ENCODE measurements around the gene TMEM253. TPM values are rescaled to one million over a fixed set of nuclear protein-coding genes. Genes with fewer than 3 reads are reported as not detected.

Gene TMEM253
- total RNA-seq, 1 experiment from 2014 or later, result 0.24 TPM

DNA sequence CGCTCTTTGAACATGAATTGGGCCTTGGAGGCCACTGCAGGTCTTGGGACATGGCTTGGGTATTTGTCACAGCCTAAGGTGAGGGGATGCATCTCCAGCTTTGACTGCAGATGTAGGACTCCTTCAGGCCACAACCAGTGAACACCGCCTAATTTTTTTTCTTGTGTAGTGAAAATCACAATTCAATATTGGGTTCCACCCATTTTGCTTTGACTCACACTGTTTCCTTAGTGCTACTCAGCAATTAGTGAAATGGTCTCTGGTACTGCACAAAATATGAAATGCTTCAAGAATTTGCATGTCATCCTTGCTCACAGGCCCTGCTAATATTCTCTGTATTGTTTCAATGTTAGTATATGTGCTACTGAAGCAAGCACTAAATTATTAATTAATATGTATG is 12.5 kb downstream of the TMEM253 start:
- intact Hi-C loops (cut with micrococcal nuclease; ENCODE audit: unreplicated experiment), result no loop called here
- Mint-ChIP-seq H3K27me3 (ENCODE audit: unreplicated experiment) (no peaks in the 10 kb centered on the region), H3K36me3 (ENCODE audit: insufficient read depth, unreplicated experiment) (no peaks in the 10 kb centered on the region), H3K4me1 (ENCODE audit: low read depth, unreplicated experiment) (peaks cover 8% of the 10 kb centered on the region), H3K4me3 (ENCODE audit: low read depth, unreplicated experiment) (no peak overlapping the region), H3K9me3 (ENCODE audit: low read depth, unreplicated experiment) (no peaks in the 10 kb centered on the region), H3K27ac (ENCODE audit: unreplicated experiment) (no peak overlapping the region)
- BruUV-seq (replicated peaks), result no TSS peak
- CTCF ChIA-PET, result no interaction called here
- TF ChIP-seq, protein P1, sequence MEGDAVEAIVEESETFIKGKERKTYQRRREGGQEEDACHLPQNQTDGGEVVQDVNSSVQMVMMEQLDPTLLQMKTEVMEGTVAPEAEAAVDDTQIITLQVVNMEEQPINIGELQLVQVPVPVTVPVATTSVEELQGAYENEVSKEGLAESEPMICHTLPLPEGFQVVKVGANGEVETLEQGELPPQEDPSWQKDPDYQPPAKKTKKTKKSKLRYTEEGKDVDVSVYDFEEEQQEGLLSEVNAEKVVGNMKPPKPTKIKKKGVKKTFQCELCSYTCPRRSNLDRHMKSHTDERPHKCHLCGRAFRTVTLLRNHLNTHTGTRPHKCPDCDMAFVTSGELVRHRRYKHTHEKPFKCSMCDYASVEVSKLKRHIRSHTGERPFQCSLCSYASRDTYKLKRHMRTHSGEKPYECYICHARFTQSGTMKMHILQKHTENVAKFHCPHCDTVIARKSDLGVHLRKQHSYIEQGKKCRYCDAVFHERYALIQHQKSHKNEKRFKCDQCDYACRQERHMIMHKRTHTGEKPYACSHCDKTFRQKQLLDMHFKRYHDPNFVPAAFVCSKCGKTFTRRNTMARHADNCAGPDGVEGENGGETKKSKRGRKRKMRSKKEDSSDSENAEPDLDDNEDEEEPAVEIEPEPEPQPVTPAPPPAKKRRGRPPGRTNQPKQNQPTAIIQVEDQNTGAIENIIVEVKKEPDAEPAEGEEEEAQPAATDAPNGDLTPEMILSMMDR (IDR thresholded peaks at IDR 0.05; ENCODE audit: unreplicated experiment), result no peak
- no peak for DNase-seq

DNA sequence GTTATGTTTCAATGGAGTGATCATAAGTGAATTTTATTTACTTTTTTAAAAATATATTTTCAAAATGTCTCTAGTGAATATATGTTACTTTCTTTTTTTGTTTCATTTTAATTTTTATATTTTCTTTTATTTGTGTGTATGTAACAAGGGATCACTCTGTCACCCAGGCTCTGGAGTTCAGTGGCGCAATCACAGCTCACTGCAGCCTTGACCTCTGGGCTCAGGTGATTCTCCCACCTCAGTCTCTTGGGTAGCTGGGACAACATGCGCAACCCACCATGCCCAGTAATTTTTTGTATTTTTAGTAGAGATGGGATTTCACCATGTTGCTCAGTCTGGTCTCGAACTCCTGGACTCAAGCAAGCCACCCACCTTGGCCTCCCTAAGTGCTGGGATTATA is 18.1 kb downstream of the TMEM253 start:
- H3K4me1 Mint-ChIP-seq (ENCODE audit: low read depth, unreplicated experiment), result no peaks in the 10 kb centered on the region

DNA sequence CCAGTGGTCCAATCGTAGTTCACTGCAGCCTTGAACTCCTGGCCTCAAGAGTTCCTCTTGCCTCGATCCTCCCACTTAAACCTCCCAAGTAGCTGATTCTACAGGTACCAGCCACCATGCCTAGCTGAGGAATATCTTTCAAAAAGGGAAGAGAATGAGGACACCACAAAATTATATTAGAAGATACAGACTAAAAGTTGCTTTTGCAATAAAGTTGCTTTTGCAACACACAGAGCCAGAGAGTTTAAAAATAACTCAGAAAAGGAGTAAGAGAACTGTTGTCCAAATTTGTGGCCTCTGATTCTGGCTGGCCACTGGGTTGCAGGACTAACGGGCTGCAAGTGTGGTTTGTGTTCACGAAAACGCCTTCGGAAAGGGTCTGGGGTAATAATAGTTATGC is 19.8 kb downstream of the TMEM253 start:
- CTCF ChIA-PET, result no interaction called here
- DNase-seq, result no peak
- H3K27ac Mint-ChIP-seq (ENCODE audit: unreplicated experiment), result no peak overlapping the region
- BruUV-seq (replicated peaks), result no TSS peak
- H3K9me3 Mint-ChIP-seq (ENCODE audit: low read depth, unreplicated experiment), result no peaks in the 10 kb centered on the region
- H3K36me3 Mint-ChIP-seq (ENCODE audit: insufficient read depth, unreplicated experiment), result no peaks in the 10 kb centered on the region
- H3K27me3 Mint-ChIP-seq (ENCODE audit: unreplicated experiment), result peaks cover 44% of the 10 kb centered on the region
- TF ChIP-seq, protein P1 (IDR thresholded peaks at IDR 0.05; ENCODE audit: unreplicated experiment), result no peak
- intact Hi-C loops (cut with micrococcal nuclease; ENCODE audit: unreplicated experiment), result no loop called here
- no peaks in the 10 kb centered on the region for H3K4me1 Mint-ChIP-seq (ENCODE audit: low read depth, unreplicated experiment)
- no peak overlapping the region for H3K4me3 Mint-ChIP-seq (ENCODE audit: low read depth, unreplicated experiment)

More for the DNA sequence above, 18.1 kb downstream of the TMEM253 start:
- H3K27ac Mint-ChIP-seq (ENCODE audit: unreplicated experiment), result no peak overlapping the region
- H3K27me3 Mint-ChIP-seq (ENCODE audit: unreplicated experiment), result peaks cover 26% of the 10 kb centered on the region
- no peak for DNase-seq
- H3K4me3 Mint-ChIP-seq (ENCODE audit: low read depth, unreplicated experiment), result no peak overlapping the region
- TF ChIP-seq, protein P1 (IDR thresholded peaks at IDR 0.05; ENCODE audit: unreplicated experiment), result no peak
- no TSS peak for BruUV-seq (replicated peaks)
- CTCF ChIA-PET, result no interaction called here
- no peaks in the 10 kb centered on the region for H3K9me3 Mint-ChIP-seq (ENCODE audit: low read depth, unreplicated experiment)
- intact Hi-C loops (cut with micrococcal nuclease; ENCODE audit: unreplicated experiment), result no loop called here
- no peaks in the 10 kb centered on the region for H3K36me3 Mint-ChIP-seq (ENCODE audit: insufficient read depth, unreplicated experiment)

DNA sequence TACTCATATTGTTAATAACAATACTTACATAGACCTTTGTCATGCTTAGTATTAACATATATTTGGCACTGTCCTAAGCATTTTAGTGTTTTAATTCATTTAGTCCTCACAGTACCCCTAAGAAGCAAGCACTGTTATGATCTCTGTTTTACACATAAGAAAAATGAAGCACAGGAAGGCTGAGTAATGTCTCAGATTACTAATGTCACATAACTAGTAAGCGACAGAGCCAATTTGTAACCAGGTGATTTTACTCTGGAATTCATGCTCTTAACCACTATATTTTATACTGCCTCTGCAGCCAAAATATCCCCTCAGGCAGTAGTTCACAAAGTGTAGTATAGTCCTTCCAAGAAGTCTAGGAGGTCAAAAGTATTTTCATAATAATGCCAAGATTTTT is 20.3 kb downstream of the TMEM253 start:
- CTCF ChIA-PET, result no interaction called here
- no peak overlapping the region for H3K27ac Mint-ChIP-seq (ENCODE audit: unreplicated experiment)
- no TSS peak for BruUV-seq (replicated peaks)
- peaks cover 48% of the 10 kb centered on the region for H3K27me3 Mint-ChIP-seq (ENCODE audit: unreplicated experiment)
- H3K9me3 Mint-ChIP-seq (ENCODE audit: low read depth, unreplicated experiment), result no peaks in the 10 kb centered on the region
- no peak for DNase-seq
- H3K4me1 Mint-ChIP-seq (ENCODE audit: low read depth, unreplicated experiment), result no peaks in the 10 kb centered on the region
- TF ChIP-seq, protein P1 (IDR thresholded peaks at IDR 0.05; ENCODE audit: unreplicated experiment), result no peak
- H3K4me3 Mint-ChIP-seq (ENCODE audit: low read depth, unreplicated experiment), result no peak overlapping the region
- intact Hi-C loops (cut with micrococcal nuclease; ENCODE audit: unreplicated experiment), result no loop called here
- no peaks in the 10 kb centered on the region for H3K36me3 Mint-ChIP-seq (ENCODE audit: insufficient read depth, unreplicated experiment)

Data from Calu3 (cell line).